MM.1S (cell line): Measurements from ENCODE around the gene GLB1L3.

Source experiments
- CTCF ChIP-seq: fragments of 300-600 bp; sonication (generic); IDR thresholded peaks from 2 replicates; pipeline ENCODE4 v1.5.1; 2016; ENCODE audit warnings: antibody characterized with exemption, low read length, mixed read lengths
- EZH2 ChIP-seq: fragments of 300-600 bp; sonication (generic); optimal IDR thresholded peaks from 2 replicates; pipeline ENCODE3; 2017; ENCODE audit warnings: low read depth, mild to moderate bottlenecking, antibody characterized with exemption, low read length, mixed read lengths
- EZH2phosphoT487 ChIP-seq: fragments of 300-600 bp; sonication (generic); IDR thresholded peaks from 2 replicates; pipeline ENCODE4 v1.6.1; 2018; ENCODE audit warnings: antibody characterized with exemption, low read length

GRCh38 chr11:134267966-134268365, 8.2 kb upstream of the GLB1L3 start:
- no peak for TF ChIP-seq CTCF
- no peak for TF ChIP-seq EZH2
- no peak for TF ChIP-seq EZH2phosphoT487
